PFSK-1 (cell line): ENCODE results near the gene IFITM2.

Source experiments
- POLR2AphosphoS5 ChIP-seq: IDR thresholded peaks from 2 replicates; pipeline ENCODE4 v1.6.1; 2012; ENCODE audit warnings: low read depth, mild to moderate bottlenecking, control low read depth, low read length, moderate library complexity
- REST ChIP-seq, 2 experiments: IDR thresholded peaks; 2 replicates each; pipeline versions ENCODE4 v1.6.1 to v1.8.0; 2011 to 2012; ENCODE audit warnings: low read depth in 2 of 2, low read length in 2 of 2, control low read depth in 1 of 2, inconsistent platforms in 1 of 2, mild to moderate bottlenecking in 1 of 2, moderate library complexity in 1 of 2; ENCODE audit not compliant: insufficient read depth in 1 of 2
- SIN3A ChIP-seq: IDR thresholded peaks from 2 replicates; pipeline ENCODE4 v1.6.1; 2012; ENCODE audit warnings: mild to moderate bottlenecking, low read length, moderate library complexity, borderline replicate concordance; ENCODE audit not compliant: insufficient read depth
- TAF1 ChIP-seq: IDR thresholded peaks from 2 replicates; pipeline ENCODE4 v1.6.1; 2012; ENCODE audit warnings: low read length, control low read depth, borderline replicate concordance; ENCODE audit not compliant: insufficient read depth

GRCh38 chr11:272931-273198 is 34.8 kb upstream of the IFITM2 start:
- TF ChIP-seq TAF1 (no peak), POLR2AphosphoS5 (no peak), REST (IDR thresholded peaks at IDR 0.05; ENCODE audit: insufficient read depth in 1 of 2, low read depth in 2 of 2, low read length in 2 of 2) (no peak), SIN3A (no peak)
